Vagina (tissue), 2 donors: ENCODE data around the gene KRT3.

ENCODE experiments used
- POLR2A ChIP-seq, 2 donors: fragments of 450-650 bp; IDR thresholded peaks; one replicate each; pipeline ENCODE4 v1.6.1; 2017; ENCODE audit warnings: antibody characterized with exemption in 2 of 2, mild to moderate bottlenecking in 2 of 2, moderate library complexity in 2 of 2
- TF ChIP-seq, protein P1 (sequence below), 3 experiments: fragments of 450-650 bp in 2 of 3; fragments of 200-600 bp in 1 of 3; sonication (generic) in 1 of 3; IDR thresholded peaks; one replicate each; pipeline ENCODE4 v1.5.1; 2017 to 2019; ENCODE audit warnings: antibody characterized with exemption in 3 of 3, mild to moderate bottlenecking in 2 of 3, moderate library complexity in 2 of 3

DNA sequence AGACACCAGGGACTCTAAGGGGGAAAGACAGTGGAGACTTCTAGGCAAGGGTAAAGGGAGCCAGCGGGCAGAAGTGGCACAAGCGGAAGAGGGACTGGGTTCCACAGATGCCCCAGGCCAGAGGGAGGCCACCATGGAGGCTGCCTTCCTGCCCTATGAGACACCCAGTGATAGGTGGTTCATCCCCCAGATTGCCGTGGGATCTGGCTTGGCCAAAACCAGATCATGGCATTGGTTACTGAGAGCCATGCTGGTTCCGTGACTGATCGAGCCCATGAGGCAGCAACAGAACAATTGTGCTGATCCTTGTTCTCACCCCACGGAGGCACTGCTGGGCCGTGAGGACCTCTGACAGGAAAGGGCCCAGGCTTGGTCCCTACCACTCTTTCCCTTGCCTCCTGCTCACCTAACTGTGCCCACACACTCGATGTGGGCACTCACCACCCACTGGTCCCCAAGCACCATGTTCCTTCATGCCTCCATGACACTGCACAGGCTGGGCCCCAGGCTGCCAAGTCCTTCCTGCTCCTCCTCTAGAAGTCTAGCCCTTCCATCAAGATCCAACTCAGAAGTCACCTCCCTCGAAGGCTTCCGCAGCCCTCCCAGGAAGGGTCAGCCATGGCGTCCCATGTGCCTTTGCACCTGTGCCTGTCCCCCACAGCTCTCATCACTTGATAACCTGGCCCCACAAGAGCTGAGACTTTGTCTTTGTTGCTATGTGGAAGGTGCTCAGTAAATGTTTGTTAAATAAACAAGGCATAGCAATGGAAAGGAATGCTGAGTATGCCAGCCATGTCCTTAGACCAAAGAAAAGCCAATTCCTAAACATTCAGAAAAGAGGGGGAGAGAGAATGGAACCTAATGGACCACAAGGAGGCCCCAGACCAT lies 30.9 kb upstream of the KRT3 start:
- TF ChIP-seq, protein P1, sequence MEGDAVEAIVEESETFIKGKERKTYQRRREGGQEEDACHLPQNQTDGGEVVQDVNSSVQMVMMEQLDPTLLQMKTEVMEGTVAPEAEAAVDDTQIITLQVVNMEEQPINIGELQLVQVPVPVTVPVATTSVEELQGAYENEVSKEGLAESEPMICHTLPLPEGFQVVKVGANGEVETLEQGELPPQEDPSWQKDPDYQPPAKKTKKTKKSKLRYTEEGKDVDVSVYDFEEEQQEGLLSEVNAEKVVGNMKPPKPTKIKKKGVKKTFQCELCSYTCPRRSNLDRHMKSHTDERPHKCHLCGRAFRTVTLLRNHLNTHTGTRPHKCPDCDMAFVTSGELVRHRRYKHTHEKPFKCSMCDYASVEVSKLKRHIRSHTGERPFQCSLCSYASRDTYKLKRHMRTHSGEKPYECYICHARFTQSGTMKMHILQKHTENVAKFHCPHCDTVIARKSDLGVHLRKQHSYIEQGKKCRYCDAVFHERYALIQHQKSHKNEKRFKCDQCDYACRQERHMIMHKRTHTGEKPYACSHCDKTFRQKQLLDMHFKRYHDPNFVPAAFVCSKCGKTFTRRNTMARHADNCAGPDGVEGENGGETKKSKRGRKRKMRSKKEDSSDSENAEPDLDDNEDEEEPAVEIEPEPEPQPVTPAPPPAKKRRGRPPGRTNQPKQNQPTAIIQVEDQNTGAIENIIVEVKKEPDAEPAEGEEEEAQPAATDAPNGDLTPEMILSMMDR (IDR thresholded peaks at IDR 0.05): no peak
- TF ChIP-seq POLR2A (IDR thresholded peaks at IDR 0.05): no peak
